Mesenchymal stem cell (in vitro differentiated cells and primary cell): Measurements from ENCODE around the gene ASTN2.

ENCODE experiments used
- DNase-seq: peaks from one replicate; pipeline ENCODE4 v3.0.0-alpha.2; 2013
- H2AFZ ChIP-seq: one replicate; pipeline ENCODE4 v1.6.1; 2013; ENCODE audit warnings: low read depth, mild to moderate bottlenecking, control low read depth, inconsistent platforms, low read length, moderate library complexity
- H2AK5ac ChIP-seq: 2 replicates; pipeline ENCODE4 v1.6.1; 2013; ENCODE audit warnings: low read length, moderate library complexity, mild to moderate bottlenecking, inconsistent platforms; ENCODE audit not compliant: severe bottlenecking
- H2BK120ac ChIP-seq: one replicate; pipeline ENCODE4 v1.6.1; 2013; ENCODE audit warnings: low read depth, mild to moderate bottlenecking, inconsistent platforms, low read length, moderate library complexity
- H2BK12ac ChIP-seq, 2 experiments: one replicate each; pipeline ENCODE4 v1.6.1; 2013; ENCODE audit warnings: inconsistent platforms in 2 of 2, low read length in 2 of 2, mild to moderate bottlenecking in 2 of 2, moderate library complexity in 2 of 2, control low read depth in 1 of 2
- H2BK15ac ChIP-seq: one replicate; pipeline ENCODE4 v1.6.1; 2013; ENCODE audit warnings: mild to moderate bottlenecking, low read depth, inconsistent platforms; ENCODE audit not compliant: poor library complexity, severe bottlenecking
- H2BK5ac ChIP-seq: 2 replicates; pipeline ENCODE4 v1.6.1; 2013; ENCODE audit warnings: low read depth, mild to moderate bottlenecking, low read length, control low read depth, inconsistent platforms; ENCODE audit not compliant: poor library complexity, severe bottlenecking
- H3K14ac ChIP-seq, 2 experiments: one replicate each; pipeline ENCODE4 v1.6.1; 2013; ENCODE audit warnings: inconsistent platforms in 2 of 2, low read length in 2 of 2, control low read depth in 1 of 2, mild to moderate bottlenecking in 1 of 2, moderate library complexity in 1 of 2
- H3K18ac ChIP-seq, 2 experiments: one replicate each; pipeline ENCODE4 v1.6.1; 2013; ENCODE audit warnings: inconsistent platforms in 2 of 2, low read length in 2 of 2, control low read depth in 1 of 2, low read depth in 1 of 2, mild to moderate bottlenecking in 1 of 2
- H3K23ac ChIP-seq, 2 experiments: one replicate each; pipeline ENCODE4 v1.6.1; 2013; ENCODE audit warnings: inconsistent platforms in 2 of 2, low read length in 2 of 2, mild to moderate bottlenecking in 2 of 2, moderate library complexity in 2 of 2, control low read depth in 1 of 2
- H3K27ac ChIP-seq: 2 replicates; pipeline ENCODE4 v1.5.1; 2013; ENCODE audit warnings: mild to moderate bottlenecking, moderate library complexity, low read length, control low read depth, inconsistent platforms; ENCODE audit not compliant: poor library complexity, severe bottlenecking
- H3K27me3 ChIP-seq, 2 experiments: 2 replicates each; pipeline versions ENCODE4 v1.6.1 to v1.7.0; 2013; ENCODE audit warnings: low read length in 2 of 2, mild to moderate bottlenecking in 2 of 2, moderate library complexity in 2 of 2, control low read depth in 1 of 2, inconsistent platforms in 1 of 2; ENCODE audit not compliant: control insufficient read depth in 1 of 2, insufficient read depth in 1 of 2
- H3K36me3 ChIP-seq, 2 experiments: 2 replicates each; pipeline versions ENCODE4 v1.6.1 to v1.7.0; 2013; ENCODE audit warnings: low read length in 2 of 2, control low read depth in 1 of 2, inconsistent platforms in 1 of 2, low read depth in 1 of 2, mild to moderate bottlenecking in 1 of 2; ENCODE audit not compliant: insufficient read depth in 2 of 2, control insufficient read depth in 1 of 2
- H3K4ac ChIP-seq, 2 experiments: one replicate each; pipeline ENCODE4 v1.6.1; 2013; ENCODE audit warnings: inconsistent platforms in 2 of 2, low read length in 2 of 2, mild to moderate bottlenecking in 2 of 2, moderate library complexity in 2 of 2, control low read depth in 1 of 2, low read depth in 1 of 2
- H3K4me1 ChIP-seq: 2 replicates; pipeline ENCODE4 v1.6.1; 2013; ENCODE audit warnings: low read depth, low read length, control low read depth; ENCODE audit not compliant: control insufficient read depth, insufficient read depth
- H3K4me2 ChIP-seq: 2 replicates; pipeline ENCODE4 v1.6.1; 2013; ENCODE audit warnings: low read length, mild to moderate bottlenecking, inconsistent platforms; ENCODE audit not compliant: poor library complexity, severe bottlenecking
- H3K4me3 ChIP-seq, 2 experiments: 2 replicates each; pipeline versions ENCODE4 v1.5.1 to v1.7.0; 2013; ENCODE audit warnings: low read length in 2 of 2, mild to moderate bottlenecking in 2 of 2, control low read depth in 1 of 2, low read depth in 1 of 2; ENCODE audit not compliant: insufficient read depth in 1 of 2
- H3K79me1 ChIP-seq: replicated peaks from 2 replicates; pipeline ENCODE4 v1.6.1; 2013; ENCODE audit warnings: mild to moderate bottlenecking, control low read depth, low read length, inconsistent platforms; ENCODE audit not compliant: poor library complexity, severe bottlenecking
- H3K9ac ChIP-seq: 2 replicates; pipeline ENCODE4 v1.7.0; 2013; ENCODE audit warnings: mild to moderate bottlenecking, low read length, moderate library complexity
- H3K9me3 ChIP-seq: 2 replicates; pipeline ENCODE4 v1.7.0; 2013; ENCODE audit warnings: mild to moderate bottlenecking, low read length; ENCODE audit not compliant: control insufficient read depth
- H4K8ac ChIP-seq: one replicate; pipeline ENCODE4 v1.6.1; 2013; ENCODE audit warnings: inconsistent platforms, mild to moderate bottlenecking, low read length, moderate library complexity
- H4K91ac ChIP-seq: one replicate; pipeline ENCODE4 v1.6.1; 2013; ENCODE audit warnings: mild to moderate bottlenecking, low read length, inconsistent platforms
- WGBS: methylation state at CpG from one replicate; pipeline ENCODE4 v1.1.7; 2013; ENCODE audit warnings: mixed read lengths; 5-methylcytosine and 5-hydroxymethylcytosine counted together

Gene ASTN2

DNA sequence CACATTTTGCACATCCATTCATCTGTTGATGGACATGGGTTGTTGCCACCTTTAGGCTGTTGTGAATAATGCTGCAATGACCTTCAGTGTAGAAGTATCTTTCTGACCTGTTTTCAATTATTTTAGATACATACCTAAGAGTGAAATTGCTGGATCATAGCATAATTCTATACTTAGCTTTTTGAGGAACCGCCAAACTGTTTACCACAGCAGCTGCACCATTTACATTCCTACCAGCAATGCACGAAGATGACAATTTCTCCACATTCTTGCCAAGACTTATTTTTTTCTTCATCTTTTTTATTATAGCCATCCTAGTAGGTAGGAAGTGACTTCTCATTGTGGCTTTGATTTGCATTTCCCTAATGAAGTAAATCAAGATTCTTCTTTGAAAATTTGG lies 36.5 kb upstream of the ASTN2 start:
- Histone ChIP-seq H3K4me3 (no peak overlapping the region), H4K91ac (no peak overlapping the region), H2BK12ac (no peak overlapping the region), H3K9ac (no peak overlapping the region), H2BK5ac (no peak overlapping the region), H3K4ac (no peak overlapping the region), H3K4me2 (no peak overlapping the region), H2AK5ac (no peak overlapping the region), H3K9me3 (no peaks in the 10 kb centered on the region), H2BK120ac (no peak overlapping the region), H3K27me3 (no peaks in the 10 kb centered on the region), H3K18ac (no peak overlapping the region), H2AFZ (no peak overlapping the region), H4K8ac (no peak overlapping the region), H3K4me1 (no peaks in the 10 kb centered on the region), H2BK15ac (no peak overlapping the region), H3K23ac (no peak overlapping the region), H3K27ac (no peak overlapping the region), H3K79me1 (no peaks in the 10 kb centered on the region), H3K36me3 (no peaks in the 10 kb centered on the region), H3K14ac (no peak overlapping the region)
- 100% methylated on average over 1 of the region's 2 CpGs for WGBS
- no peak for DNase-seq

- no peak overlapping the region for H2BK15ac ChIP-seq
- no peak overlapping the region for H2BK12ac ChIP-seq
- 71% methylated on average over 3 of the region's 3 CpGs for WGBS
- H3K4ac ChIP-seq, result no peak overlapping the region
- no peak overlapping the region for H3K4me2 ChIP-seq
- no peak overlapping the region for H2BK5ac ChIP-seq
- no peak overlapping the region for H3K23ac ChIP-seq
- no peak overlapping the region for H4K8ac ChIP-seq
- no peaks in the 10 kb centered on the region for H3K79me1 ChIP-seq
- no peaks in the 10 kb centered on the region for H3K36me3 ChIP-seq
- no peak overlapping the region for H3K14ac ChIP-seq
- no peaks in the 10 kb centered on the region for H3K9me3 ChIP-seq
- no peak overlapping the region for H2BK120ac ChIP-seq
- no peaks in the 10 kb centered on the region for H3K27me3 ChIP-seq
- peak; percentile 3 for DNase-seq
- H2AFZ ChIP-seq, result no peak overlapping the region
- no peak overlapping the region for H3K4me3 ChIP-seq
- H3K18ac ChIP-seq, result no peak overlapping the region
- no peak overlapping the region for H4K91ac ChIP-seq
- H2AK5ac ChIP-seq, result no peak overlapping the region
- no peak overlapping the region for H3K27ac ChIP-seq
- no peak overlapping the region for H3K9ac ChIP-seq
- no peaks in the 10 kb centered on the region for H3K4me1 ChIP-seq
Observed at GRCh38 chr9:117448066-117448465, 33.2 kb upstream of the ASTN2 start.

DNA sequence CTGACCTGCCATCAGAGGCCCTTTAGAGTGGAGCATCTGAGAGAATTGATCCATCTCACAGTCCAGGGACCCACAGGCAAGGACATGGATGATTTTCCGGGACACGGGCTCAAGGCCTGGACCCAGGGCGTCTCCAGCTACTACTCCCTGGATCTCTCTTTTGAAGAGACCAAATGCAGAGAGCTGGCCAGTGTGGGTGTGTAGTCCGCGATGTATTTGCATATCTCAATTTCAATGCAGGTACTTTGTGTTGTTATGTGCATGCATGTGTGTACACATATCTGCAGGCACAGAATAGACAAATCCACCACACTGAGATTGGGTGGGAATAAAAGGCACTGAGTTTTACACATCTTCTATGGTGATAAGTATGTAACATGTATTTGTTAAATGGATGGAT lies 30.8 kb upstream of the ASTN2 start:
- Histone ChIP-seq H3K79me1 (no peaks in the 10 kb centered on the region), H4K91ac (no peak overlapping the region), H3K36me3 (no peaks in the 10 kb centered on the region), H3K27ac (no peak overlapping the region), H3K4ac (no peak overlapping the region), H3K9ac (no peak overlapping the region), H2BK120ac (no peak overlapping the region), H3K9me3 (no peaks in the 10 kb centered on the region), H3K18ac (no peak overlapping the region), H2BK12ac (no peak overlapping the region), H3K14ac (no peak overlapping the region), H2AK5ac (no peak overlapping the region), H4K8ac (no peak overlapping the region), H3K4me1 (no peaks in the 10 kb centered on the region), H3K27me3 (no peaks in the 10 kb centered on the region), H2BK5ac (no peak overlapping the region), H3K4me2 (no peak overlapping the region), H2AFZ (no peak overlapping the region), H3K23ac (no peak overlapping the region), H3K4me3 (no peak overlapping the region), H2BK15ac (no peak overlapping the region)
- DNase-seq, result no peak
- WGBS, result 92% methylated on average over 5 of the region's 5 CpGs

GRCh38 chr9:117444501-117444900 lies 29.6 kb upstream of the ASTN2 start:
- Histone ChIP-seq H4K8ac (no peak overlapping the region), H3K4ac (no peak overlapping the region), H2BK120ac (no peak overlapping the region), H3K18ac (no peak overlapping the region), H3K79me1 (no peaks in the 10 kb centered on the region), H3K27me3 (no peaks in the 10 kb centered on the region), H3K9me3 (no peaks in the 10 kb centered on the region), H3K36me3 (no peaks in the 10 kb centered on the region), H3K4me1 (no peaks in the 10 kb centered on the region), H2BK5ac (no peak overlapping the region), H3K23ac (no peak overlapping the region), H3K27ac (no peak overlapping the region), H3K9ac (no peak overlapping the region), H3K4me3 (no peak overlapping the region), H3K4me2 (no peak overlapping the region), H2AFZ (no peak overlapping the region), H3K14ac (no peak overlapping the region), H2BK12ac (no peak overlapping the region), H2BK15ac (no peak overlapping the region), H2AK5ac (no peak overlapping the region), H4K91ac (no peak overlapping the region)
- DNase-seq, result no peak
- 38% methylated on average over 4 of the region's 4 CpGs for WGBS
